Measurements from ENCODE around the gene DDX27. TPM values are rescaled to one million over a fixed set of nuclear protein-coding genes. Genes with fewer than 3 reads are reported as not detected.

Gene DDX27
- total and polyA plus RNA-seq, 2 of the 13 experiments (the other 11 are each of a cell fraction or from before 2014, with no cell fraction given), result 42.6 to 72.8 TPM

- TF ChIP-seq DDIT3 (CRISPR knock-in tag; IDR thresholded peaks at IDR 0.05) (no peak), NCOA2 (CRISPR knock-in tag; IDR thresholded peaks at IDR 0.05) (peak; percentile 79), ZNF792 (CRISPR knock-in tag; IDR thresholded peaks at IDR 0.05) (peak; percentile 32; the same call in 1 of the 2 replicates), ZBTB46 (CRISPR knock-in tag; IDR thresholded peaks at IDR 0.05; ENCODE audit: borderline replicate concordance) (no peak), MTA3 (CRISPR knock-in tag; IDR thresholded peaks at IDR 0.05) (no peak), ZC3H4 (CRISPR knock-in tag; IDR thresholded peaks at IDR 0.05; ENCODE audit: borderline replicate concordance) (no peak), TRAFD1 (CRISPR knock-in tag; IDR thresholded peaks at IDR 0.05; ENCODE audit: borderline replicate concordance) (no peak), ZNF335 (CRISPR knock-in tag; IDR thresholded peaks at IDR 0.05) (no peak), SRF (IDR thresholded peaks at IDR 0.05; ENCODE audit: low read depth, low read length) (no peak), SP140L (CRISPR knock-in tag; IDR thresholded peaks at IDR 0.05; ENCODE audit: borderline replicate concordance) (0 out of 2 replicates have a peak, but pooled peaks have one; percentile 20), ZNF784 (CRISPR knock-in tag; IDR thresholded peaks at IDR 0.05; ENCODE audit: borderline replicate concordance) (no peak), SMAD3 (CRISPR knock-in tag; IDR thresholded peaks at IDR 0.05) (no peak), HMGXB4 (CRISPR knock-in tag; IDR thresholded peaks at IDR 0.05; ENCODE audit: borderline replicate concordance in 1 of 2, low read depth in 1 of 2) (peak; percentile 18 to 62; a peak in 1 of 4 replicates), NFYC (CRISPR knock-in tag; IDR thresholded peaks at IDR 0.05) (no peak), SIN3A (IDR thresholded peaks at IDR 0.05; ENCODE audit: borderline replicate concordance, low read depth, low read length) (no peak), ARHGAP35 (CRISPR knock-in tag; IDR thresholded peaks at IDR 0.05; ENCODE audit: borderline replicate concordance) (no peak), FLYWCH1 (CRISPR knock-in tag; IDR thresholded peaks at IDR 0.05) (no peak), ZNF780A (CRISPR knock-in tag; IDR thresholded peaks at IDR 0.05) (no peak), ZNF629 (CRISPR knock-in tag; conservative IDR thresholded peaks at IDR 0.05) (no peak), ZBTB37 (CRISPR knock-in tag; IDR thresholded peaks at IDR 0.05) (no peak), ZFYVE20 (CRISPR knock-in tag; IDR thresholded peaks at IDR 0.05; ENCODE audit: borderline replicate concordance, low read depth) (no peak)
Measured at GRCh38 chr20:49179368-49180277, 39.6 kb upstream of the DDX27 start (continued).
